ENCODE measurements around the gene KEAP1. TPM values are rescaled to one million over a fixed set of nuclear protein-coding genes. Genes with fewer than 3 reads are reported as not detected.

The KEAP1 gene
- polyA plus RNA-seq, 2 donors, result 54.2 to 63.9 TPM

GRCh38 chr19:10502524-10503001 lies 593 bp downstream of the KEAP1 start:
- Histone ChIP-seq H3K4me3 (ENCODE audit: low read depth in 1 of 2, low read length in 2 of 2) (peak overlapping the region; percentile 77 to 87), H3K27ac (ENCODE audit: low read depth in 2 of 2, low read length in 1 of 2) (peak overlapping the region; percentile 97 to 98), H3K36me3 (ENCODE audit: control insufficient read depth in 2 of 2, insufficient read depth in 2 of 2, low read length in 1 of 2) (peaks cover under 1 to 12% of the 10 kb centered on the region in 2 donors), H3K4me1 (ENCODE audit: control insufficient read depth in 2 of 2, insufficient read depth in 2 of 2, low read length in 1 of 2) (peaks cover 4 to 17% of the 10 kb centered on the region in 2 donors), H3K27me3 (ENCODE audit: control insufficient read depth in 1 of 2, insufficient read depth in 2 of 2, low read length in 2 of 2) (no peaks in the 10 kb centered on the region), H3K9me3 (ENCODE audit: control insufficient read depth in 2 of 2, insufficient read depth in 1 of 2, low read depth in 1 of 2, low read length in 1 of 2) (no peaks in the 10 kb centered on the region)
- 0% methylated on average over 60 to 65 of the region's 65 CpGs for WGBS, 2 donors

GRCh38 chr19:10501971-10502523 lies 1.1 kb downstream of the KEAP1 start:
- H3K36me3 ChIP-seq (ENCODE audit: control insufficient read depth in 2 of 2, insufficient read depth in 2 of 2, low read length in 1 of 2), result peaks cover 2 to 12% of the 10 kb centered on the region in 2 donors
- H3K4me3 ChIP-seq (ENCODE audit: low read depth in 1 of 2, low read length in 2 of 2), result peak overlapping the region; percentile 77 to 87
- H3K27me3 ChIP-seq (ENCODE audit: control insufficient read depth in 1 of 2, insufficient read depth in 2 of 2, low read length in 2 of 2), result no peaks in the 10 kb centered on the region
- 1% methylated on average over 35 of the region's 35 CpGs for WGBS, 2 donors
- H3K9me3 ChIP-seq (ENCODE audit: control insufficient read depth in 2 of 2, insufficient read depth in 1 of 2, low read depth in 1 of 2, low read length in 1 of 2), result no peaks in the 10 kb centered on the region
- H3K27ac ChIP-seq (ENCODE audit: low read depth in 2 of 2, low read length in 1 of 2), result peak overlapping the region; percentile 97 to 98
- H3K4me1 ChIP-seq (ENCODE audit: control insufficient read depth in 2 of 2, insufficient read depth in 2 of 2, low read length in 1 of 2), result peaks cover 4 to 17% of the 10 kb centered on the region in 2 donors

GRCh38 chr19:10500247-10500592 lies 2.9 kb downstream of the KEAP1 start:
- 91 to 95% methylated on average over 2 of the region's 2 CpGs for WGBS, 2 donors
- H3K27me3 ChIP-seq (ENCODE audit: control insufficient read depth in 1 of 2, insufficient read depth in 2 of 2, low read length in 2 of 2), result no peaks in the 10 kb centered on the region
- H3K9me3 ChIP-seq (ENCODE audit: control insufficient read depth in 2 of 2, insufficient read depth in 1 of 2, low read depth in 1 of 2, low read length in 1 of 2), result no peaks in the 10 kb centered on the region
- H3K27ac ChIP-seq (ENCODE audit: low read depth in 2 of 2, low read length in 1 of 2), result peak overlapping the region in 1 of 2 donors; percentile 70
- H3K36me3 ChIP-seq (ENCODE audit: control insufficient read depth in 2 of 2, insufficient read depth in 2 of 2, low read length in 1 of 2), result peaks cover 2 to 15% of the 10 kb centered on the region in 2 donors
- no peak overlapping the region for H3K4me3 ChIP-seq (ENCODE audit: low read depth in 1 of 2, low read length in 2 of 2)
- peaks cover 4 to 17% of the 10 kb centered on the region in 2 donors for H3K4me1 ChIP-seq (ENCODE audit: control insufficient read depth in 2 of 2, insufficient read depth in 2 of 2, low read length in 1 of 2)

GRCh38 chr19:10499550-10500246 lies 3.5 kb downstream of the KEAP1 start:
- H3K4me1 ChIP-seq (ENCODE audit: control insufficient read depth in 2 of 2, insufficient read depth in 2 of 2, low read length in 1 of 2), result peaks cover 4 to 17% of the 10 kb centered on the region in 2 donors
- H3K27ac ChIP-seq (ENCODE audit: low read depth in 2 of 2, low read length in 1 of 2), result peak overlapping the region; percentile 21 to 58
- no peaks in the 10 kb centered on the region for H3K9me3 ChIP-seq (ENCODE audit: control insufficient read depth in 2 of 2, insufficient read depth in 1 of 2, low read depth in 1 of 2, low read length in 1 of 2)
- H3K36me3 ChIP-seq (ENCODE audit: control insufficient read depth in 2 of 2, insufficient read depth in 2 of 2, low read length in 1 of 2), result peaks cover 2 to 15% of the 10 kb centered on the region in 2 donors
- 77 to 78% methylated on average over 24 of the region's 24 CpGs for WGBS, 2 donors
- H3K27me3 ChIP-seq (ENCODE audit: control insufficient read depth in 1 of 2, insufficient read depth in 2 of 2, low read length in 2 of 2), result no peaks in the 10 kb centered on the region
- no peak overlapping the region for H3K4me3 ChIP-seq (ENCODE audit: low read depth in 1 of 2, low read length in 2 of 2)

GRCh38 chr19:10497371-10497770 lies 5.8 kb downstream of the KEAP1 start:
- no peak overlapping the region for H3K27ac ChIP-seq (ENCODE audit: low read depth in 2 of 2, low read length in 1 of 2)
- no peak overlapping the region for H3K4me3 ChIP-seq (ENCODE audit: low read depth in 1 of 2, low read length in 2 of 2)
- 92 to 93% methylated on average over 4 of the region's 4 CpGs for WGBS, 2 donors
- peaks cover 4 to 17% of the 10 kb centered on the region in 2 donors for H3K4me1 ChIP-seq (ENCODE audit: control insufficient read depth in 2 of 2, insufficient read depth in 2 of 2, low read length in 1 of 2)
- H3K27me3 ChIP-seq (ENCODE audit: control insufficient read depth in 1 of 2, insufficient read depth in 2 of 2, low read length in 2 of 2), result no peaks in the 10 kb centered on the region
- peaks cover 2 to 18% of the 10 kb centered on the region in 2 donors for H3K36me3 ChIP-seq (ENCODE audit: control insufficient read depth in 2 of 2, insufficient read depth in 2 of 2, low read length in 1 of 2)
- H3K9me3 ChIP-seq (ENCODE audit: control insufficient read depth in 2 of 2, insufficient read depth in 1 of 2, low read depth in 1 of 2, low read length in 1 of 2), result no peaks in the 10 kb centered on the region

- H3K36me3 ChIP-seq (ENCODE audit: control insufficient read depth in 2 of 2, insufficient read depth in 2 of 2, low read length in 1 of 2), result peaks cover 14 to 29% of the 10 kb centered on the region in 2 donors
- no peak overlapping the region for H3K27ac ChIP-seq (ENCODE audit: low read depth in 2 of 2, low read length in 1 of 2)
- no peaks in the 10 kb centered on the region for H3K4me1 ChIP-seq (ENCODE audit: control insufficient read depth in 2 of 2, insufficient read depth in 2 of 2, low read length in 1 of 2)
- no peaks in the 10 kb centered on the region for H3K9me3 ChIP-seq (ENCODE audit: control insufficient read depth in 2 of 2, insufficient read depth in 1 of 2, low read depth in 1 of 2, low read length in 1 of 2)
- H3K4me3 ChIP-seq (ENCODE audit: low read depth in 1 of 2, low read length in 2 of 2), result no peak overlapping the region
- no peaks in the 10 kb centered on the region for H3K27me3 ChIP-seq (ENCODE audit: control insufficient read depth in 1 of 2, insufficient read depth in 2 of 2, low read length in 2 of 2)
- WGBS, 2 donors, result 94% methylated on average over 43 of the region's 43 CpGs
These were observed 11.6 kb downstream of the KEAP1 start for GRCh38 chr19:10491472-10492047.

GRCh38 chr19:10486551-10486950 lies 16.6 kb downstream of the KEAP1 start:
- 89 to 90% methylated on average over 13 of the region's 13 CpGs for WGBS, 2 donors
- H3K36me3 ChIP-seq (ENCODE audit: control insufficient read depth in 2 of 2, insufficient read depth in 2 of 2, low read length in 1 of 2), result peaks cover 16 to 24% of the 10 kb centered on the region in 2 donors

GRCh38 chr19:10478903-10479384 lies 24.2 kb downstream of the KEAP1 start:
- peaks cover 5% of the 10 kb centered on the region in 2 donors for H3K4me1 ChIP-seq (ENCODE audit: control insufficient read depth in 2 of 2, insufficient read depth in 2 of 2, low read length in 1 of 2)
- H3K9me3 ChIP-seq (ENCODE audit: control insufficient read depth in 2 of 2, insufficient read depth in 1 of 2, low read depth in 1 of 2, low read length in 1 of 2), result no peaks in the 10 kb centered on the region
- H3K27ac ChIP-seq (ENCODE audit: low read depth in 2 of 2, low read length in 1 of 2), result peak overlapping the region; percentile 18 to 40
- no peaks in the 10 kb centered on the region for H3K27me3 ChIP-seq (ENCODE audit: control insufficient read depth in 1 of 2, insufficient read depth in 2 of 2, low read length in 2 of 2)
- WGBS, 2 donors, result 2 to 3% methylated on average over 33 to 36 of the region's 36 CpGs
- peak overlapping the region; percentile 38 to 42 for H3K4me3 ChIP-seq (ENCODE audit: low read depth in 1 of 2, low read length in 2 of 2)
- H3K36me3 ChIP-seq (ENCODE audit: control insufficient read depth in 2 of 2, insufficient read depth in 2 of 2, low read length in 1 of 2), result no peaks in the 10 kb centered on the region

More at GRCh38 chr19:10486551-10486950, 16.6 kb downstream of the KEAP1 start:
- no peaks in the 10 kb centered on the region for H3K4me1 ChIP-seq (ENCODE audit: control insufficient read depth in 2 of 2, insufficient read depth in 2 of 2, low read length in 1 of 2)
- H3K27ac ChIP-seq (ENCODE audit: low read depth in 2 of 2, low read length in 1 of 2), result no peak overlapping the region
- H3K4me3 ChIP-seq (ENCODE audit: low read depth in 1 of 2, low read length in 2 of 2), result no peak overlapping the region
- H3K27me3 ChIP-seq (ENCODE audit: control insufficient read depth in 1 of 2, insufficient read depth in 2 of 2, low read length in 2 of 2), result no peaks in the 10 kb centered on the region
- no peaks in the 10 kb centered on the region for H3K9me3 ChIP-seq (ENCODE audit: control insufficient read depth in 2 of 2, insufficient read depth in 1 of 2, low read depth in 1 of 2, low read length in 1 of 2)

GRCh38 chr19:10478476-10478875 lies 24.7 kb downstream of the KEAP1 start:
- WGBS, 2 donors, result 26 to 29% methylated on average over 5 of the region's 5 CpGs
- Histone ChIP-seq H3K4me3 (ENCODE audit: low read depth in 1 of 2, low read length in 2 of 2) (no peak overlapping the region), H3K36me3 (ENCODE audit: control insufficient read depth in 2 of 2, insufficient read depth in 2 of 2, low read length in 1 of 2) (no peaks in the 10 kb centered on the region), H3K27ac (ENCODE audit: low read depth in 2 of 2, low read length in 1 of 2) (no peak overlapping the region), H3K9me3 (ENCODE audit: control insufficient read depth in 2 of 2, insufficient read depth in 1 of 2, low read depth in 1 of 2, low read length in 1 of 2) (no peaks in the 10 kb centered on the region), H3K27me3 (ENCODE audit: control insufficient read depth in 1 of 2, insufficient read depth in 2 of 2, low read length in 2 of 2) (no peaks in the 10 kb centered on the region), H3K4me1 (ENCODE audit: control insufficient read depth in 2 of 2, insufficient read depth in 2 of 2, low read length in 1 of 2) (peaks cover 5% of the 10 kb centered on the region in 2 donors)
